NOMO-1 treated with DMSO at 0.1 percent for 48 hours (cell line): ENCODE results near the gene CRELD2.
A peak's percentile ranks its signal among the peaks of the same experiment; 100 is the strongest.

ENCODE experiments used
- DNase-seq: peaks from one replicate; lab custom pipeline; 2025; ENCODE audit not compliant: unreplicated experiment; lab: John Stamatoyannopoulos, UW

The CRELD2 gene

DNA sequence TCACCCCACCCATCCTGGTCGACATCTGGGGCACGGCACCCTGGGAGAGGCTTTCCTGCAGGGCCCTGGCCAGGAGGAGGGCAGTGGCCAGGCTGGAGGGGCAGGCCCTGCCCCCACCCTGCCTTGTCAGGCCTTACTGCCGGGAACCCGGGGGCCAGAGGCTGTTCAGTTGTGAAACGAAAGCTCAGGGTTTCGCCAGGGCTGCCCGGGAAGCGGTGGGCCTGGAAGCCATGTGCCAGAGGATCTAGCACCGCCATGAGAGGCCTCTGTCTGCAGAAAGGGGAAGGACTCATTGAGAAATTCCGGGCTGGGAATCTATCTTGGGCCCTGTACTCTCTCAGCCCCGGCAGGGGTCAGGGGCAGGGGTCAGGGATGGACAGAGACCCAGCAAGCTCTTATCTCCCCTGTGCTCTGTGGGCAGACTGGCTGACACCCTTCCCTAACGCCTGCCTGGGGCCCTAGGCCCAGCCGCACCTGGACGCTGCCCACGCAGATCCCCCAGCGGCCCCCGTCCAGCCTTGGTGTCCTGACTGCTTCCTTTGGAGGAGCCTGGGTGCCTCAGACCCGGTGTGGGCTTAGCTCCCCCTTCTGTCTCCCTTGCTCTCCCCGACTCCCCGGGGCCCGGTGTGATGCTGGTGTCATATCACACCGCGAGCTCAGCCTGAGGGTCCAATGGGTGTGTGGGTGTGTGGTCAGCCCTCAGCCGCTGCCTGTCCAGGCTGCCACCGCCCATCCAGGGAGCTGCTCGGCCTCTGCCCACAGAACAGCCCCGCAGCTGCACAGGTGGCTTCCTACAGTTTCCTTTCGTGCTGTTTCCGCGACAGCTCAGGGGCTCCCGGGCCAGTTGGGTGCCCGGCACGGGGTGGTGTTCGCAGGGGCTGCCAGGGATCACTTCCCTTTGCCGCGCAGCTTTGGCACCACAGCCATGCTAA lies 48.6 kb downstream of the CRELD2 start:
- DNase-seq: peak; percentile 77

DNA sequence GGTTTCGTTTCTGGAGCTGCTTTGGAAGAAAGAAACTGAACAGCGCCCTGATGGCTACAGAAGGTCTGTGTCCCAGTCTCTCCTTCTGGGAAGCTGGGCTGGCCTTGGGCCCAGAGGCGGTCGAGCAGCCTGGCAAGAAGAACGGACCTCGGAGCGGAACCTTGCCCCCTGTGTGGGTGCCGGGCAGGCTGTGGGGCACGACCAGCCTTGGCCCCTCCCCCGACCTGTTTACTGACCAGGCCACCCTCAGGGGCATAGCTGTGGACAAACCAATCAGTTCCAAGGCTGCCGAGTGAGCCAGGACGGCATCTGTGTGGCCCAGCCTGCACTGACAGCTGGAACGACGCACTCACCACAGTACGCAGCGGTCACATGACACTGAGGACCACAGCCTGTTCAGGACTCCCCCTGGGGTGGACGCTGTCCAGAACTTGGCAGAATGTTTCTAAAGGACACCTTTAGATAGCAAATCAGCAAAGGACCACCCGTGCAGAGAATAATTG lies 49.3 kb downstream of the CRELD2 start:
- DNase-seq: no peak

DNA sequence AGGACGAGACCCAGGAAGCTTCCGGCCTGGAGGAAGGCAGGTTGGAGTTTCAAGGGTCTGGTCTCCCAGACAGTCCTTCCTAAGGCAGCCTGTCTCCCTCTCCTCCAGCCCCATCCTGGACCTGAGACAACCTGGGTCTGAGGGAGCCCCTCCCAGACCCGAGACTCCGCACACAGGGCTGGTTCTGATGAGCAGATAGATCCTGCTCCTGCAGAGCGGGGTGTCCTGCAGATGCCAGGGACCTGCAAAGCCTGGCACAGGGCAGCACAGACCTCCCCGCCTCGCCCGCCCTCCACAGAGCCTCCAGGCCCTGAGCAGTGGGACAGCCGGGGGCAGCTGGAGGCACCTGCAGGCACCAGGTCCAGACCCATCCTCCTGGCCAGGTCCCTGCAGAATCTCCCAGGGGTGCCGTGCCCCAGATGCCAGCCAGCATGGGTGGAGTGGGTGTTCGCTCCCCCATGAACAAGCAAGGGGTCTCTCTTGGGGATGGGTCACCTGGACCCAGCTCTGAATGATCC lies 49.9 kb downstream of the CRELD2 start:
- no peak for DNase-seq

DNA sequence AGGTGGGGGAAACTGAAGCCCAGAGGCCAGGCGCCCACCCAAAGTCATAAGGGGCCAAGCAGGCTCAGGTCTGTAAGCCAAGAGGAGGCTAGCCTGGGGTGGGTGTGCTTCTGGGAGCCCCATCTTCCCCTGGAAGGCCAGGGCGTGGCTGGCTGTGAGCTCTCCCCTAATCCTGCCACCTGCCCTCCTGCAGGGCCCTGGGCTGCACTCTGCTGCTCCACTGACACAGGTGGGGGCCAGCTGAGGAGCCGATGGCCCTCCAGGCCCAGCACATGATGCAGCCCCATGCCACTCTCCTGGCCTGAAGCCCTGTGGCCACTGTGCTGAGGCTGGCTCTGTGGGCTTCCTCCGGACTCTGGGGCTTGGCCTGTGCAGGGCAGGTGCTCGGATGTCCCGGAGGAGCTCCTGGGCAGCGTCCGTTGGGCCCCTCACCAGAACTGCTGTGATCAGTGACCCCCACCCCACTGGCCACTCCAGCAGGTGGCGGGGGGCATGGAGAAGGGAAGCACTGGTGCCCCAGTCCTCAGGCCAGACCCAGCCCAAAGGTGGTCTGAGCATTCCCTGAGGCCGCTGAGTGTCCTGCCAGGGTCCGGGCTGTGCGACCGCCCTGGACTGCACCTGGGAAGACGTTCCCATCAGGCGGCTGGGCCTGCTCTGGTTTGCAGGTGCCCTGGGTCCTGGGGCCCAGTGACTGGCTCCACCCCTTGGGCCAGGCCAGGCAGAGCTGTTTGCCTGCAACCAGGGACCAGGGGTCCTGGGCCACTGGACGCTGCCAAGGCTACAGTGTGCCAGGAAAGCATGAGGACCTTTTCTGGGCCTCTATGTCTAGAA lies 50.6 kb downstream of the CRELD2 start:
- DNase-seq: no peak

DNA sequence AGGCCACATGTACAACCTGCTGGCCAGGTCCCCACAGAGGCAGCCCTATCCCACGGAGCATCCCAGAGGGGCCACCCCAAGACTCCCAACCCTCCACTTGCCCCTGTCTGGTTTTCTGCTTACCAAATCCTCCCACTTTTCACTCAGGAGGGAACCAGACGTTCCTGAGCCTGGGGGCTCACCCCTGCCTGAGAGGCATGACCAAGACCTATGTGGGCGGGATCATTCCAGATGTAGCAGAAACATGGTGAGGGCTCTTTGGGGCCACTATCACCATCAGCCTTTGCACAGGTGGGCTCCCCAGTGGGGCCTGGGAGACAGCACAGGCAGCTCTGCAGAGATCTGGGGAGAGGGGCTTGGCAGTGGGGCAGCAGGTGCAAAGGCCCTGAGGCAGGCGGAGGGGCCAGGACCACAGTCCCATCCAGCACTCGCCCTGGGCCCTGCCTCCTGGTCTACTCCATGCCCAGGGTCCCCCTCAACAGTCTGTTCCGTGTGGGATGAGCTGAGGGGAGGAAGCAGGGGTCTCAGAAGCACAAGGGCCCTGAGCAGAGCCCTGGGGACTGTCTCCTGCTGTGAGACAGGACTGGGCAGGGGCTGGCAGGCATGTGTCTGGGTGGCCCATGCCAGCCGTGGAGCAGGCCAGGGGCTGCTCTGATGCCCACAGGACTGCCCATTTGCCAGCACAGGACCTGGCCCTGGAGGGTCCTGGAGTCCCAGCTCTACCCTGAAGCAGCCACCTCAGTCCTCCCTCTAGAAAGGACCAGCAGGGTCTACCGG lies 51.5 kb downstream of the CRELD2 start:
- DNase-seq: no peak

DNA sequence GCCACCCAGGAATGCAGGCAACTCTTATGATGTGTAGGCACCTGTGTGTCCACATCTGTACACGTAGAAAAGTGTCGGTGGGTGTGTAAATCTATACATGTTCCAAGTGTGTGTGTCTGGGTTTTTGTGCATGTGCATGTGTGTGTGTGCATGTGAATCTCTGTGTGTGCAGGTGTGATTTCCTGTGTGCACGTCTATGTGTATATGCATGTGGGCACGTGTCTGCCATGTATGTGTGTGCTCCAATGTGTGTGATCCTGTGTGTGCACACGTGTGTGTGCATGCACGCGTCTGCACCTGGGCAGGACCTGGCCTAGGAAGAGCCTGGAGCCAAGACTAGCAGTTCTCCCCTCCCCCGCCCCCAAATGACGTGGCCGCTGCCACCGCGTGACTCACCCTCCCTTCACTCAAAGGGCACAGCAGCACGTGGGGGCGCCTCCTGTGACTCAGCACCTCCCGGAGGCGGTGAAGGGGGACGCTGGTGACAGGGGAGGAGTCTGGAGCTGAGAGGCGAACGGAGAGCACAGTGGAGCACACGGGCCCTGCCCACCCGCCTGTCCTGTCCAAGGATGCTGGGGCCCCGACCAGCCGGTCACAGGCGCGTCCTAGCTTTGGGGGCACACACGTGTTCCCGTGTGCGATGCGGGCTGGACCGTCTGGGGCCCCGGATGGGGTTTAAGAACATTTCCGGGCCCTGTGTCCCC lies 52.2 kb downstream of the CRELD2 start:
- peak; percentile 99 for DNase-seq

DNA sequence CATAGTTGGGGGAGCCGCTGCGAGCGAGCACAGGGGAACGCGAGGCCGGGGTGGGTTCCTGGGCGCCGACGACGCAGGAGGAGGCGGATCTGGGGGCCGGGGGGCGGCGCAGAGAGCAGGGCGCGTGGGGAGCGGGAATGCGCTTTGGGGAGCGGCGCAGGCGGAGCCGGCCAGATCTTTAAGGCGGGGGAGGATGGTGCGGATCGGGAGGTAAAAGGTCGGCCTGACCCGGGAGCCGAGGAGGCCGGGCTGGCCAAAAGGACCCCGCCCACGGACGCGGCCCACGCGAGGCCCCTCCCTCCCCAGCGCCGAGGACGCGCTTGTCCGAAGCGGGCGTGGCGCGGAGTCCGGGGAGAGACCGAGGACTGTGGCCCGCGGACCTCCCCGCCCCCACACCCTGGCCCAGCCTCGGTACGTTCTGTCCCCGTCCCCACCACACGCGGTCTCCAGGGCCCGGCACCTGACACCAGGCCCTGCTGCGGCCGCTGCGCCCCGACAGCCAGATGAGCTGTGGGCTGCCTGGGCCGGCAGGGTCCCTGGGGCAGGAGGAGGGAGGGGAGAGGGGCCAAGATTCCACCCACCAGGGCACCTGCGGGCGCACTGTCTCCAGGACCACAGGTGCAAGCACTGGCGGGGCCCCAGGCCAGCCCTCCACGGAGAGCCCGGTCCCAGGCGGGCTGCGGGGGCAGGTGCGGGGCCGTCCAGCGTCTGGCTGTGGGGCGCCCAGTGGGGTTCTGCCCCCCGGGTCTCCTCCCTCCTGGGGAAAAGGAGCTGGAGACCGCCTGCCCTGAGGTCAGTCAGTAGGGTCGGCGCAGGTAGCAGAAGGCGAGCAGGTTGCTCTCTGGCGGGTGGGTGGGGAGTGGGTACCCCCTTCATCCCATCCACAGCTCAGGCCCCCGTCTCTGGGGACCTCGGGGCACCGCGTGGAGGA lies 53.1 kb downstream of the CRELD2 start:
- peak; percentile 60 for DNase-seq

DNA sequence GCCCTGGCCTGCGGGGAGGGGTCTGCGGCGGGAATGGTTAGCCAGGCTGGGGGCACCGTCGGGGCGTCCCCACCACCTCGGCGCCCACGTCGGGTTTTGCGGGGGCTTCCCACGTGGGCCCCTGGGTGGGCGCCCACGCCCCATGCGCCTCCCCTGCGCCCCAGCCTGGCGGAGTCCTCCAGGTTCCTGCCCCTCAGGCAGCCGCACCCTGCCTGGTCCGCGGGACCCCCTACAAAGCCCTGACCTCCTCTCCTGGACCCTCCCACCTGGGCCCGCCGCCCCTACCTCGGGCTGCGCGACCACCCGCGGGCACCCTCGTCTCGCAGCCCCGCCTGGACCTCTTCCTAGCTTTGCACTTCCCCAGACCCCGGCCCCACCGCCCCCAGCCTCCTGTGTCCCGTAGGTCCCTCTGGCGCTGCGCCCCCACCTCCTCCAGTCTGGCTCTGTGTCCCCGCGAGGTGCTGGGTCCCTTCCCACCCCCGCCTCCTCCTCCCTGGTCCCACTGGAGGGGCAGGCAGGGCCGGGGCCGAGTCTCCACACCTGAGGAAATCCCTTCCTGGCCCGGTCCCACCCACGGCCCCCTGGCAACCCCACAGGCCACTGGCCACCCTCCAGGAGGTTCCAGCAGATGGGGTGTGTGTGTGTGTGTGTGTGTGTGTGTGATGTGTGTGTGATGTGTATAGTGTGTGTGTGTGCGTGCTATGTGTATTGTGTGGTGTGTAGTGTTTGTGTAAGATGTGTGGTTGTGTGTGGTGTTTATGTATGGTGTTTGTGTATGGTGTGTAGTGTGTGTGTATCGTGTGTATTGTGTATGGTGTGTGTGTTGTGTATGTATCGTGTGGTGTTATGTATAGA lies 54.0 kb downstream of the CRELD2 start:
- DNase-seq: no peak

DNA sequence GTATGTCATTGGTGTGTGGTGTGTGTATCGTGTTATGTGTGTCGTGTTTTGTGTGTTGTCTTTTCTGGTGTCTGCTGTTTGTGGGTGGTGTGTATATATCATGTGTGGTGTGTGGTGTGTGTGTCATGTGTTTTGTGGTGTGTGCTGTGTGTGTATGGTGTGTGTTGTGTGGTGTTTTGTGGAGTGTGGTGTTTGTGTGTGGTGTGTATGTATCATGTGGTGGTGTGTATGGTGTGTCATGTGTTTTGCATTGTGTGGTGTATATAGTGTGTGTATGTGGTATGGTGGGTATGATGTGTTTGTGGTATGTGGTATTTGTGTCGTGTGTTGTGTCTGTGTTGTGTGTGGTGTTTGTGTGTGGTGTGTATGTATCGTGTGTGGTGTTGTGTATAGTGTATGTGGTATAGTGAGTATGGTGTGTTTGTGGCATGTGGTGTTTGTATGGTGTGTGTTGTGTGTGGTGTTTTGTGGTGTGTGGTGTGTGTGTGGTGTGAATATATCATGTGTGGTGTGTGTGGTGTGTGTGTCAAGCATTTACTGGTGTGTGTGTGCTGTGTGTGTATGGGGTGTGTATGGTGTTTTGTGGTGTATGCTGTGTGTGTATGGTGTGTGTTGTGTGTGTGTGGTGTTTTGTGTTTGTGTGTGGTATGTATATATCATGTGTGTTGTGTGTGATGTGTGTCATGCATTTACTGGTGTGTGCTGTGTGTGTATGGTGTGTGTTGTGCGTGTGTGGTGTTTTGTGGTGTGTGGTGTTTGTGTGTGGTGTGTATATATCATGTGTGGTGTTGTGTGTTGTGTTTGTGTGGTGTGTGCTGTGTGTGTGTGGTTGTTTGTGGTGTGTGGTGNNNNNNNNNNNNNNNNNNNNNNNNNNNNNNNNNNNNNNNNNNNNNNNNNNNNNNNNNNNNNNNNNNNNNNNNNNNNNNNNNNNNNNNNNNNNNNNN lies 54.9 kb downstream of the CRELD2 start:
- DNase-seq: no peak

DNA sequence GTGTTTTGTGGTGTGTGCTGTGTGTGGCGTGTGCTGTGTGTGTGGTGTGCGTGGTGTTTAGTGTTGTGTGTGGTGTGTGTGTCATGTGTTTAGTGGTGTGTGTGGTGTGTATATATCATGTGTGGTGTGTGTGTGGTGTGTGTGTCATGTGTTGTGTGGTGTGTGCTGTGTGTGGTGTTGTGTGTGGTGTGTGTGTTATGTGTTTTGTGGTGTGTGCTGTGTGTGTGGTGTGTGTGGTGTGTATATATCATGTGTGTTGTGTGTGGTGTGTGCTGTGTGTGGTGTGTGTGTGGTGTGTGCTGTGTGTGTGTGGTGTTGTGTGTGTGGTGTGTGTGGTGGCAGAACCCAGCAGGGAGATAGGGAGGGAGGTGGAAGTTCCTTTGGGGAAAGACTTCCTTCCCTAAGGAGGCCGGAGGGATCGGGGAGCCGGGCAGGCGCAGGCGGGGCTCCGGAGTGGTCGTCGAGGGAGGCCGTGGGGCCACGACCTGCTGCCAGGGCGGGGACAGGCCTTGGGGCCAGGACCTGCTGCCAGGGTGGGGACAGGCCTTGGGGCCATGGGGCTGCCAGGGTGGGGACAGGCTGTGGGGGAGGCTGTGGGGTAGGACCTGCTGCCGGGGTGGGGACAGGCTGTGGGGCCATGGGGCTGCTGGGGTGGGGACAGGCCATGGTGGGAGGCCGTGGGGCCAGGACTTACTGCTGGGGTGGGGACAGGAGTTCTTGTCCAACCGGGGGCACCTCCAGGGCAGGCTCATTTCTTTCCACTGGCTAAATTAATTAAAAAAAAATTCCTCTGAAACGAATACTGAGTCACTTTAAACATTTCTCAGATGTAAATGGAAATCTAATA lies 57.3 kb downstream of the CRELD2 start:
- DNase-seq: no peak

DNA sequence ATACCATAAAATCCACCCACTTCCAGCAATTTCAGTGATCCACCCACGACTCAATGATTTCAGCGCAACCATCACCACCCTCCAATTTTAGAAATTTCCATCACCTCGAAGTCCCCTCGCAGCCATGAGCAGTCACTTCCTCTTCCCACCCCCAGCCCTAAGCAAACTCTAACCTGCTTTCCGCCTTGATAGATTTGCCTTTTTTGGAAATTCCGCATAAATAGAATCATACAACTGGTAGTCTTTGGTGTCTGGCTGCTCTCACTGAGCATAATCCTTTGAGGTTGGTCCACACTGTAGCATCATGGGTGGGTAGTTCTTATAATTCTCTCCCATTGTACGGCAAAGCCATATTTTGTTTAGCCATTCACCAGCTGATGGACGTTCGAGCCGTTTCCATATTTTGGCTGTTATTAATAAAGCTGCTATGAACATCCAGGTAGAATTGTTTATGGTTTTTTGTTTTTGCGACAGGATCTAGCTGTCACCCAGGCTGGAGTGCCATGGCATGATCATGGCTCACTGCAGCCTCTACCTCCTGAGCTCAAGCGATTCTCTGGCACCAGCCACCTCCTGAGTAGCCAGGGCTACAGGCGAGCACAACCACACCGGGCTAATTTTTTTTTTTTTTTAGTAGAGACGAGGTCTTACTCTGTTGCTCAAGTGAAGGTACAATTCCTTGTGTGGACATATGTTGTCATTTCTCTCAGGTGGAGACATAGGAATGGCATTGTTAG lies 58.2 kb downstream of the CRELD2 start:
- peak; percentile 73 for DNase-seq
